GM23338 (cell line): ENCODE data around the gene AFF1. TPM values are rescaled to one million over a fixed set of nuclear protein-coding genes. Genes with fewer than 3 reads are reported as not detected.
A peak's percentile ranks its signal among the peaks of the same experiment; 100 is the strongest.

Experiments
- ATAC-seq: fragments of 200-7000 bp; cut with Tn5 transposase; 3 replicates; pipeline ENCODE4 v1.9.1; 2020
- DNase-seq: peaks from one replicate; pipeline ENCODE4 v3.0.0-alpha.2; 2015; ENCODE audit warnings: low spot score
- H2AFZ ChIP-seq: fragments of 200-600 bp; sonication (generic); 2 replicates; pipeline ENCODE4 v1.8.0; 2016; ENCODE audit warnings: antibody characterized with exemption, mild to moderate bottlenecking, moderate library complexity
- H3F3A ChIP-seq: fragments of 200-600 bp; sonication (generic); replicated peaks from 2 replicates; pipeline ENCODE4 v1.8.0; 2017; ENCODE audit warnings: antibody characterized with exemption, mixed run types, low read depth
- H3K27ac ChIP-seq: fragments of 200-600 bp; sonication (generic); 2 replicates; pipeline ENCODE4 v1.6.1; 2016; ENCODE audit warnings: low read depth
- H3K27me3 ChIP-seq: fragments of 200-600 bp; sonication (generic); 2 replicates; pipeline ENCODE4 v1.8.0; 2016; ENCODE audit warnings: mild to moderate bottlenecking, mixed run types, moderate library complexity; ENCODE audit not compliant: insufficient read depth
- H3K36me3 ChIP-seq: fragments of 200-600 bp; sonication (generic); 2 replicates; pipeline ENCODE4 v1.8.0; 2016; ENCODE audit warnings: mild to moderate bottlenecking; ENCODE audit not compliant: insufficient read depth
- H3K4me1 ChIP-seq: fragments of 200-600 bp; sonication (generic); 2 replicates; pipeline ENCODE4 v1.8.0; 2016; ENCODE audit warnings: mild to moderate bottlenecking, moderate library complexity; ENCODE audit not compliant: insufficient read depth
- H3K4me2 ChIP-seq: fragments of 200-600 bp; sonication (generic); 2 replicates; pipeline ENCODE4 v1.7.1; 2017; ENCODE audit warnings: mixed run types
- H3K4me3 ChIP-seq: fragments of 200-600 bp; sonication (generic); 2 replicates; pipeline ENCODE4 v1.6.1; 2016; ENCODE audit warnings: mixed run types
- H3K79me2 ChIP-seq: fragments of 200-600 bp; sonication (generic); replicated peaks from 2 replicates; pipeline ENCODE4 v1.8.0; 2017; ENCODE audit warnings: mild to moderate bottlenecking; ENCODE audit not compliant: insufficient read depth
- H3K9me2 ChIP-seq: fragments of 200-600 bp; sonication (generic); 2 replicates; pipeline ENCODE4 v1.8.0; 2017; ENCODE audit not compliant: insufficient read depth
- H4K20me1 ChIP-seq: fragments of 200-600 bp; sonication (generic); replicated peaks from 2 replicates; pipeline ENCODE4 v1.8.0; 2017; ENCODE audit warnings: mild to moderate bottlenecking; ENCODE audit not compliant: insufficient read depth
- H3K27ac Mint-ChIP-seq: 2 replicates; pipeline ENCODE4 v1.8.0; 2020; ENCODE audit warnings: inconsistent platforms, mild to moderate bottlenecking, moderate library complexity, mixed read lengths
- H3K27me3 Mint-ChIP-seq: 3 replicates; pipeline ENCODE4 v1.8.0; 2022; ENCODE audit warnings: low read depth, mild to moderate bottlenecking, moderate library complexity, mixed read lengths, inconsistent platforms; ENCODE audit not compliant: insufficient read depth, poor library complexity
- H3K36me3 Mint-ChIP-seq: 3 replicates; pipeline ENCODE4 v1.8.0; 2021; ENCODE audit warnings: low read depth, mild to moderate bottlenecking, inconsistent platforms, moderate library complexity, mixed read lengths
- H3K4me1 Mint-ChIP-seq: 3 replicates; pipeline ENCODE4 v1.8.0; 2020; ENCODE audit warnings: mild to moderate bottlenecking, inconsistent platforms, mixed read lengths
- H3K4me3 Mint-ChIP-seq: 3 replicates; pipeline ENCODE4 v1.8.0; 2021; ENCODE audit warnings: moderate library complexity, mild to moderate bottlenecking, inconsistent platforms, mixed read lengths
- H3K9me3 Mint-ChIP-seq: 3 replicates; pipeline ENCODE4 v1.8.0; 2020; ENCODE audit warnings: moderate library complexity, mild to moderate bottlenecking, inconsistent platforms, mixed read lengths
- CREB1 ChIP-seq: fragments of 250-450 bp; sonication (Bioruptor Pico); IDR thresholded peaks from 2 replicates; pipeline ENCODE4 v1.5.0; 2020; ENCODE audit warnings: low read depth, mild to moderate bottlenecking, moderate library complexity
- EZH2 ChIP-seq: fragments of 200-600 bp; sonication (generic); IDR thresholded peaks from one replicate; pipeline ENCODE4 v1.8.0; 2017; ENCODE audit warnings: antibody characterized with exemption, mild to moderate bottlenecking, low read depth; ENCODE audit not compliant: unreplicated experiment
- EZH2phosphoT487 ChIP-seq: fragments of 200-600 bp; sonication (generic); IDR thresholded peaks from one replicate; pipeline ENCODE4 v1.8.1; 2018; ENCODE audit warnings: antibody characterized with exemption; ENCODE audit not compliant: unreplicated experiment
- JUNB ChIP-seq: IDR thresholded peaks from one replicate; pipeline ENCODE4 v1.6.1; 2016; ENCODE audit warnings: antibody characterized with exemption; ENCODE audit not compliant: unreplicated experiment
- NANOG ChIP-seq: IDR thresholded peaks from 2 replicates; pipeline ENCODE4 v1.6.1; 2016; ENCODE audit warnings: antibody characterized with exemption, borderline replicate concordance
- POLR2AphosphoS5 ChIP-seq: IDR thresholded peaks from 2 replicates; pipeline ENCODE4 v1.6.1; 2016; ENCODE audit warnings: antibody characterized with exemption, low read depth
- STAT1 ChIP-seq: IDR thresholded peaks from one replicate; pipeline ENCODE4 v1.6.1; 2016; ENCODE audit warnings: antibody characterized with exemption; ENCODE audit not compliant: unreplicated experiment
- ZNF114 ChIP-seq: fragments of 250-450 bp; sonication (Bioruptor Pico); IDR thresholded peaks from 2 replicates; pipeline ENCODE4 v1.5.0; 2020; ENCODE audit warnings: mild to moderate bottlenecking, moderate library complexity
- ZNF331 ChIP-seq: fragments of 250-450 bp; sonication (Bioruptor Pico); IDR thresholded peaks from 2 replicates; pipeline ENCODE4 v1.5.0; 2020; ENCODE audit warnings: low read depth, mild to moderate bottlenecking, moderate library complexity
- polyA plus RNA-seq: library from polyadenylated mRNA; unstranded; fragments of >200 nt; fragmentation: Nextera tagmentation; extraction: Ambion mirVana; gene quantifications from 2 replicates; pipeline ENCODE4 v1.2.1, GENCODE V29; 2016
- total RNA-seq: library from RNA; depleted of rRNA; stranded (reverse); fragments of >200 nt; shearing (Covaris generic); gene quantifications from 2 replicates; pipeline ENCODE4 v1.2.3, GENCODE V29; 2014
- TF ChIP-seq, protein P1 (sequence below), 2 experiments: fragments of 200-600 bp in 1 of 2; sonication (generic) in 1 of 2; conservative IDR thresholded peaks; 2 replicates each; pipeline versions ENCODE4 v1.5.1 to v1.6.1; 2016 to 2017; ENCODE audit warnings: antibody characterized with exemption in 2 of 2, low read depth in 2 of 2, mild to moderate bottlenecking in 2 of 2, moderate library complexity in 1 of 2
- TF ChIP-seq, protein P2 (sequence below): fragments of 250-450 bp; sonication (Bioruptor Pico); IDR thresholded peaks from 2 replicates; pipeline ENCODE4 v1.5.0; 2020; ENCODE audit warnings: mild to moderate bottlenecking, moderate library complexity
- TF ChIP-seq, protein P3 (sequence below): IDR thresholded peaks from one replicate; pipeline ENCODE4 v1.6.1; 2018; ENCODE audit warnings: antibody characterized with exemption; ENCODE audit not compliant: unreplicated experiment
- TF ChIP-seq, protein P4 (sequence below): IDR thresholded peaks from 2 replicates; pipeline ENCODE4 v1.6.1; 2016; ENCODE audit warnings: antibody characterized with exemption

Gene AFF1
- total and polyA plus RNA-seq, 2 experiments from 2014 or later, result 42.6 to 67.2 TPM

DNA sequence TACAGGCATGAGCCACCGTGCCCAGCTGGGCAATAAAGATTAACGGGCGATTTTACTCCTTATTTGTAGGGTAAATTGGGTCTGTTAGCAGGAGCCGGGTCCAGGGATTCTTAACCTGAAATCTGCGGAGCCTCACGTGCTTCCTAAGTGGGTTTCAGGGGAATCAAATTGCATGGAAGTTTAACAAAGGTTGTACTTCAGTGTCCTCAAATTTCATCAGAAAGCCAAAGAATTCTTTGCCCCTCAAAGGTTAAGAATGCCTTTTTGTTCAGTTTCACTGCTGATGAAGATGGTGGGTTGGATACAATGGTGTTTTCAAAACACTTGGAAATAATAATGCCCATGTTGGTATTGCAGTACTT, 67.9 kb downstream of the AFF1 start:
- Histone ChIP-seq H3K9me2 (no peaks in the 10 kb centered on the region), H3K4me2 (peak overlapping the region; percentile 39), H4K20me1 (no peaks in the 10 kb centered on the region), H2AFZ (no peak overlapping the region), H3F3A (peaks cover 14% of the 10 kb centered on the region; the same call in 1 of the 2 replicates), H3K36me3 (no peaks in the 10 kb centered on the region), H3K79me2 (peaks cover 40% of the 10 kb centered on the region), H3K27ac (peak overlapping the region; percentile 48), H3K27me3 (no peaks in the 10 kb centered on the region; the same call in 1 of the 2 replicates), H3K4me3 (no peak overlapping the region), H3K4me1 (peaks cover 73% of the 10 kb centered on the region)
- Mint-ChIP-seq H3K9me3 (no peaks in the 10 kb centered on the region), H3K4me1 (peaks cover 75% of the 10 kb centered on the region), H3K27ac (peak overlapping the region; percentile 76), H3K4me3 (no peak overlapping the region), H3K27me3 (peaks cover 7% of the 10 kb centered on the region), H3K36me3 (no peaks in the 10 kb centered on the region; the same call in 2 of the 3 replicates)
- DNase-seq (peak; percentile 71), ATAC-seq (no peak)
- TF ChIP-seq ZNF114 (CRISPR knock-in tag), result no peak
- no peak for TF ChIP-seq ZNF331 (CRISPR knock-in tag)
- TF ChIP-seq EZH2phosphoT487, result no peak
- no peak for TF ChIP-seq POLR2AphosphoS5
- TF ChIP-seq, protein P1, sequence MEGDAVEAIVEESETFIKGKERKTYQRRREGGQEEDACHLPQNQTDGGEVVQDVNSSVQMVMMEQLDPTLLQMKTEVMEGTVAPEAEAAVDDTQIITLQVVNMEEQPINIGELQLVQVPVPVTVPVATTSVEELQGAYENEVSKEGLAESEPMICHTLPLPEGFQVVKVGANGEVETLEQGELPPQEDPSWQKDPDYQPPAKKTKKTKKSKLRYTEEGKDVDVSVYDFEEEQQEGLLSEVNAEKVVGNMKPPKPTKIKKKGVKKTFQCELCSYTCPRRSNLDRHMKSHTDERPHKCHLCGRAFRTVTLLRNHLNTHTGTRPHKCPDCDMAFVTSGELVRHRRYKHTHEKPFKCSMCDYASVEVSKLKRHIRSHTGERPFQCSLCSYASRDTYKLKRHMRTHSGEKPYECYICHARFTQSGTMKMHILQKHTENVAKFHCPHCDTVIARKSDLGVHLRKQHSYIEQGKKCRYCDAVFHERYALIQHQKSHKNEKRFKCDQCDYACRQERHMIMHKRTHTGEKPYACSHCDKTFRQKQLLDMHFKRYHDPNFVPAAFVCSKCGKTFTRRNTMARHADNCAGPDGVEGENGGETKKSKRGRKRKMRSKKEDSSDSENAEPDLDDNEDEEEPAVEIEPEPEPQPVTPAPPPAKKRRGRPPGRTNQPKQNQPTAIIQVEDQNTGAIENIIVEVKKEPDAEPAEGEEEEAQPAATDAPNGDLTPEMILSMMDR (conservative IDR thresholded peaks at IDR 0.05; ENCODE audit: low read depth in 2 of 2), result no peak
- no peak for TF ChIP-seq JUNB
- TF ChIP-seq, protein P2, sequence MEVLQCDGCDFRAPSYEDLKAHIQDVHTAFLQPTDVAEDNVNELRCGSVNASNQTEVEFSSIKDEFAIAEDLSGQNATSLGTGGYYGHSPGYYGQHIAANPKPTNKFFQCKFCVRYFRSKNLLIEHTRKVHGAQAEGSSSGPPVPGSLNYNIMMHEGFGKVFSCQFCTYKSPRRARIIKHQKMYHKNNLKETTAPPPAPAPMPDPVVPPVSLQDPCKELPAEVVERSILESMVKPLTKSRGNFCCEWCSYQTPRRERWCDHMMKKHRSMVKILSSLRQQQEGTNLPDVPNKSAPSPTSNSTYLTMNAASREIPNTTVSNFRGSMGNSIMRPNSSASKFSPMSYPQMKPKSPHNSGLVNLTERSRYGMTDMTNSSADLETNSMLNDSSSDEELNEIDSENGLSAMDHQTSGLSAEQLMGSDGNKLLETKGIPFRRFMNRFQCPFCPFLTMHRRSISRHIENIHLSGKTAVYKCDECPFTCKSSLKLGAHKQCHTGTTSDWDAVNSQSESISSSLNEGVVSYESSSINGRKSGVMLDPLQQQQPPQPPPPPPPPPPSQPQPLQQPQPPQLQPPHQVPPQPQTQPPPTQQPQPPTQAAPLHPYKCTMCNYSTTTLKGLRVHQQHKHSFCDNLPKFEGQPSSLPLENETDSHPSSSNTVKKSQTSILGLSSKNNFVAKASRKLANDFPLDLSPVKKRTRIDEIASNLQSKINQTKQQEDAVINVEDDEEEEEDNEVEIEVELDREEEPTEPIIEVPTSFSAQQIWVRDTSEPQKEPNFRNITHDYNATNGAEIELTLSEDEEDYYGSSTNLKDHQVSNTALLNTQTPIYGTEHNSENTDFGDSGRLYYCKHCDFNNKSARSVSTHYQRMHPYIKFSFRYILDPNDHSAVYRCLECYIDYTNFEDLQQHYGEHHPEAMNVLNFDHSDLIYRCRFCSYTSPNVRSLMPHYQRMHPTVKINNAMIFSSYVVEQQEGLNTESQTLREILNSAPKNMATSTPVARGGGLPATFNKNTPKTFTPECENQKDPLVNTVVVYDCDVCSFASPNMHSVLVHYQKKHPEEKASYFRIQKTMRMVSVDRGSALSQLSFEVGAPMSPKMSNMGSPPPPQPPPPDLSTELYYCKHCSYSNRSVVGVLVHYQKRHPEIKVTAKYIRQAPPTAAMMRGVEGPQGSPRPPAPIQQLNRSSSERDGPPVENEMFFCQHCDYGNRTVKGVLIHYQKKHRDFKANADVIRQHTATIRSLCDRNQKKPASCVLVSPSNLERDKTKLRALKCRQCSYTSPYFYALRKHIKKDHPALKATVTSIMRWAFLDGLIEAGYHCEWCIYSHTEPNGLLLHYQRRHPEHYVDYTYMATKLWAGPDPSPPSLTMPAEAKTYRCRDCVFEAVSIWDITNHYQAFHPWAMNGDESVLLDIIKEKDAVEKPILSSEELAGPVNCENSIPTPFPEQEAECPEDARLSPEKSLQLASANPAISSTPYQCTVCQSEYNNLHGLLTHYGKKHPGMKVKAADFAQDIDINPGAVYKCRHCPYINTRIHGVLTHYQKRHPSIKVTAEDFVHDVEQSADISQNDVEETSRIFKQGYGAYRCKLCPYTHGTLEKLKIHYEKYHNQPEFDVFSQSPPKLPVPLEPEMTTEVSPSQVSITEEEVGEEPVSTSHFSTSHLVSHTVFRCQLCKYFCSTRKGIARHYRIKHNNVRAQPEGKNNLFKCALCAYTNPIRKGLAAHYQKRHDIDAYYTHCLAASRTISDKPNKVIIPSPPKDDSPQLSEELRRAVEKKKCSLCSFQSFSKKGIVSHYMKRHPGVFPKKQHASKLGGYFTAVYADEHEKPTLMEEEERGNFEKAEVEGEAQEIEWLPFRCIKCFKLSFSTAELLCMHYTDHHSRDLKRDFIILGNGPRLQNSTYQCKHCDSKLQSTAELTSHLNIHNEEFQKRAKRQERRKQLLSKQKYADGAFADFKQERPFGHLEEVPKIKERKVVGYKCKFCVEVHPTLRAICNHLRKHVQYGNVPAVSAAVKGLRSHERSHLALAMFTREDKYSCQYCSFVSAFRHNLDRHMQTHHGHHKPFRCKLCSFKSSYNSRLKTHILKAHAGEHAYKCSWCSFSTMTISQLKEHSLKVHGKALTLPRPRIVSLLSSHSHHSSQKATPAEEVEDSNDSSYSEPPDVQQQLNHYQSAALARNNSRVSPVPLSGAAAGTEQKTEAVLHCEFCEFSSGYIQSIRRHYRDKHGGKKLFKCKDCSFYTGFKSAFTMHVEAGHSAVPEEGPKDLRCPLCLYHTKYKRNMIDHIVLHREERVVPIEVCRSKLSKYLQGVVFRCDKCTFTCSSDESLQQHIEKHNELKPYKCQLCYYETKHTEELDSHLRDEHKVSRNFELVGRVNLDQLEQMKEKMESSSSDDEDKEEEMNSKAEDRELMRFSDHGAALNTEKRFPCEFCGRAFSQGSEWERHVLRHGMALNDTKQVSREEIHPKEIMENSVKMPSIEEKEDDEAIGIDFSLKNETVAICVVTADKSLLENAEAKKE (CRISPR knock-in tag), result no peak
- no peak for TF ChIP-seq EZH2
- TF ChIP-seq, protein P3, sequence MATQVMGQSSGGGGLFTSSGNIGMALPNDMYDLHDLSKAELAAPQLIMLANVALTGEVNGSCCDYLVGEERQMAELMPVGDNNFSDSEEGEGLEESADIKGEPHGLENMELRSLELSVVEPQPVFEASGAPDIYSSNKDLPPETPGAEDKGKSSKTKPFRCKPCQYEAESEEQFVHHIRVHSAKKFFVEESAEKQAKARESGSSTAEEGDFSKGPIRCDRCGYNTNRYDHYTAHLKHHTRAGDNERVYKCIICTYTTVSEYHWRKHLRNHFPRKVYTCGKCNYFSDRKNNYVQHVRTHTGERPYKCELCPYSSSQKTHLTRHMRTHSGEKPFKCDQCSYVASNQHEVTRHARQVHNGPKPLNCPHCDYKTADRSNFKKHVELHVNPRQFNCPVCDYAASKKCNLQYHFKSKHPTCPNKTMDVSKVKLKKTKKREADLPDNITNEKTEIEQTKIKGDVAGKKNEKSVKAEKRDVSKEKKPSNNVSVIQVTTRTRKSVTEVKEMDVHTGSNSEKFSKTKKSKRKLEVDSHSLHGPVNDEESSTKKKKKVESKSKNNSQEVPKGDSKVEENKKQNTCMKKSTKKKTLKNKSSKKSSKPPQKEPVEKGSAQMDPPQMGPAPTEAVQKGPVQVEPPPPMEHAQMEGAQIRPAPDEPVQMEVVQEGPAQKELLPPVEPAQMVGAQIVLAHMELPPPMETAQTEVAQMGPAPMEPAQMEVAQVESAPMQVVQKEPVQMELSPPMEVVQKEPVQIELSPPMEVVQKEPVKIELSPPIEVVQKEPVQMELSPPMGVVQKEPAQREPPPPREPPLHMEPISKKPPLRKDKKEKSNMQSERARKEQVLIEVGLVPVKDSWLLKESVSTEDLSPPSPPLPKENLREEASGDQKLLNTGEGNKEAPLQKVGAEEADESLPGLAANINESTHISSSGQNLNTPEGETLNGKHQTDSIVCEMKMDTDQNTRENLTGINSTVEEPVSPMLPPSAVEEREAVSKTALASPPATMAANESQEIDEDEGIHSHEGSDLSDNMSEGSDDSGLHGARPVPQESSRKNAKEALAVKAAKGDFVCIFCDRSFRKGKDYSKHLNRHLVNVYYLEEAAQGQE, result no peak
- TF ChIP-seq STAT1, result no peak
- TF ChIP-seq NANOG, result no peak
- TF ChIP-seq, protein P4, sequence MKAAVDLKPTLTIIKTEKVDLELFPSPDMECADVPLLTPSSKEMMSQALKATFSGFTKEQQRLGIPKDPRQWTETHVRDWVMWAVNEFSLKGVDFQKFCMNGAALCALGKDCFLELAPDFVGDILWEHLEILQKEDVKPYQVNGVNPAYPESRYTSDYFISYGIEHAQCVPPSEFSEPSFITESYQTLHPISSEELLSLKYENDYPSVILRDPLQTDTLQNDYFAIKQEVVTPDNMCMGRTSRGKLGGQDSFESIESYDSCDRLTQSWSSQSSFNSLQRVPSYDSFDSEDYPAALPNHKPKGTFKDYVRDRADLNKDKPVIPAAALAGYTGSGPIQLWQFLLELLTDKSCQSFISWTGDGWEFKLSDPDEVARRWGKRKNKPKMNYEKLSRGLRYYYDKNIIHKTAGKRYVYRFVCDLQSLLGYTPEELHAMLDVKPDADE, result no peak
- no peak for TF ChIP-seq CREB1 (CRISPR knock-in tag)
